ENCODE data around the gene RELN.

DNA sequence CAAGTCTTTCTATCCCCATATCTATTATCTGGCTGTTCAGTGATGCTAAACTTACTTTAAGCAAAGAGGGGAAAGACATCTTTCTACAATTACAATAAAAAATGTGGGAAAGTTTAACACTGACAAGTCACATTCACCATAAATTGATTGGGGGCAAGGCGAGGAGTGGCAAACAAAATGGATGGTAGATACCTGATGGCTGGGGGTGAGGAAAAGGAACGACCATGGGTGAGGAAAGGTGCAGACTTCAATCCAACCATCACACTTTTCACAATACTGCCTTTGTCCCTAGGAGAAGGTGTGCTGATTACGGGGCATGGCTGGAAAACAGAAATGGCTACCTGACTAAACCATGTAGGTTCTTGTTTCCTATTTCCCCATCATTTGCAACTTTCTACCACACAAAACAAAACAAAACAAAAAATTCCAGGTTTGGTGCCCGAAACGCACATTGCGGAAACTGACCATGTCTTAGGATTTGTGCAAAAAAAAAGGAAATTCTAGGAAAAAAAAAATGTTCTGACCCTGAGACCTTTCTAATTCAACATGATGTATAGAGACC lies 3.8 kb downstream of the RELN start:
- TF ChIP-seq, protein P1, sequence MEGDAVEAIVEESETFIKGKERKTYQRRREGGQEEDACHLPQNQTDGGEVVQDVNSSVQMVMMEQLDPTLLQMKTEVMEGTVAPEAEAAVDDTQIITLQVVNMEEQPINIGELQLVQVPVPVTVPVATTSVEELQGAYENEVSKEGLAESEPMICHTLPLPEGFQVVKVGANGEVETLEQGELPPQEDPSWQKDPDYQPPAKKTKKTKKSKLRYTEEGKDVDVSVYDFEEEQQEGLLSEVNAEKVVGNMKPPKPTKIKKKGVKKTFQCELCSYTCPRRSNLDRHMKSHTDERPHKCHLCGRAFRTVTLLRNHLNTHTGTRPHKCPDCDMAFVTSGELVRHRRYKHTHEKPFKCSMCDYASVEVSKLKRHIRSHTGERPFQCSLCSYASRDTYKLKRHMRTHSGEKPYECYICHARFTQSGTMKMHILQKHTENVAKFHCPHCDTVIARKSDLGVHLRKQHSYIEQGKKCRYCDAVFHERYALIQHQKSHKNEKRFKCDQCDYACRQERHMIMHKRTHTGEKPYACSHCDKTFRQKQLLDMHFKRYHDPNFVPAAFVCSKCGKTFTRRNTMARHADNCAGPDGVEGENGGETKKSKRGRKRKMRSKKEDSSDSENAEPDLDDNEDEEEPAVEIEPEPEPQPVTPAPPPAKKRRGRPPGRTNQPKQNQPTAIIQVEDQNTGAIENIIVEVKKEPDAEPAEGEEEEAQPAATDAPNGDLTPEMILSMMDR (conservative IDR thresholded peaks at IDR 0.05; ENCODE audit: low read depth, low read length): no peak
- no peak for TF ChIP-seq EZH2 (IDR thresholded peaks at IDR 0.05; ENCODE audit: low read length, unreplicated experiment)
